Measurements from ENCODE around the gene HSD17B12.
A peak's percentile ranks its signal among the peaks of the same experiment; 100 is the strongest.

The HSD17B12 gene

GRCh38 chr11:43806976-43807375 is 126.4 kb downstream of the HSD17B12 start:
- DNase-seq (ENCODE audit: low spot score) = no peak

- DNase-seq (ENCODE audit: low spot score) = no peak
These were observed 130.5 kb downstream of the HSD17B12 start for GRCh38 chr11:43810929-43811596.

GRCh38 chr11:43812471-43812870 is 131.9 kb downstream of the HSD17B12 start:
- no peak for DNase-seq (ENCODE audit: low spot score)

- no peak for DNase-seq (ENCODE audit: low spot score)
These were observed 137.7 kb downstream of the HSD17B12 start for GRCh38 chr11:43818220-43818619.

GRCh38 chr11:43819926-43820325 is 139.4 kb downstream of the HSD17B12 start:
- no peak for DNase-seq (ENCODE audit: low spot score)

- no peak for DNase-seq (ENCODE audit: low spot score)
These were observed 142.8 kb downstream of the HSD17B12 start for GRCh38 chr11:43823316-43823715.

- no peak for DNase-seq (ENCODE audit: low spot score)
These were observed 143.3 kb downstream of the HSD17B12 start for GRCh38 chr11:43823851-43824250.

GRCh38 chr11:43825217-43825816 is 144.8 kb downstream of the HSD17B12 start:
- DNase-seq (ENCODE audit: low spot score) = peak; percentile 16

- DNase-seq (ENCODE audit: low spot score) = no peak
These were observed 150.4 kb downstream of the HSD17B12 start for GRCh38 chr11:43830928-43831440.

- no peak for DNase-seq (ENCODE audit: low spot score)
These were observed 152.0 kb downstream of the HSD17B12 start for GRCh38 chr11:43832536-43832935.

GRCh38 chr11:43833657-43834073 is 153.1 kb downstream of the HSD17B12 start:
- peak; percentile 3 for DNase-seq (ENCODE audit: low spot score)

- no peak for DNase-seq (ENCODE audit: low spot score)
These were observed 153.7 kb downstream of the HSD17B12 start for GRCh38 chr11:43834286-43834685.

- no peak for DNase-seq (ENCODE audit: low spot score)
These were observed 154.6 kb downstream of the HSD17B12 start for GRCh38 chr11:43835104-43835503.

- DNase-seq (ENCODE audit: low spot score) = no peak
These were observed 157.3 kb downstream of the HSD17B12 start for GRCh38 chr11:43837879-43838278.

GRCh38 chr11:43842021-43842420 is 161.5 kb downstream of the HSD17B12 start:
- DNase-seq (ENCODE audit: low spot score) = no peak

- no peak for DNase-seq (ENCODE audit: low spot score)
These were observed 165.3 kb downstream of the HSD17B12 start for GRCh38 chr11:43845816-43846215.

GRCh38 chr11:43852057-43852636 is 171.6 kb downstream of the HSD17B12 start:
- peak; percentile 39 for DNase-seq (ENCODE audit: low spot score)

GRCh38 chr11:43853781-43854180 is 173.2 kb downstream of the HSD17B12 start:
- DNase-seq (ENCODE audit: low spot score) = no peak

GRCh38 chr11:43856993-43857392 is 176.5 kb downstream of the HSD17B12 start:
- DNase-seq (ENCODE audit: low spot score) = no peak

- DNase-seq (ENCODE audit: low spot score) = no peak
These were observed 180.6 kb downstream of the HSD17B12 start for GRCh38 chr11:43861141-43861540.

GRCh38 chr11:43866520-43866919 is 186.0 kb downstream of the HSD17B12 start:
- no peak for DNase-seq (ENCODE audit: low spot score)

- DNase-seq (ENCODE audit: low spot score) = no peak
These were observed 186.4 kb downstream of the HSD17B12 start for GRCh38 chr11:43866969-43867368.

GRCh38 chr11:43868852-43869567 is 188.5 kb downstream of the HSD17B12 start:
- peak; percentile 34 for DNase-seq (ENCODE audit: low spot score)

All from HuH-7 (cell line).